GM21619 (cell line): ENCODE data around the gene PPP1R2.

Source experiments
- ATAC-seq: cut with Tn5 transposase; IDR thresholded peaks from one replicate; pipeline ENCODE4 v1.9.1; 2021; ENCODE audit not compliant: unreplicated experiment

PPP1R2 gene

DNA sequence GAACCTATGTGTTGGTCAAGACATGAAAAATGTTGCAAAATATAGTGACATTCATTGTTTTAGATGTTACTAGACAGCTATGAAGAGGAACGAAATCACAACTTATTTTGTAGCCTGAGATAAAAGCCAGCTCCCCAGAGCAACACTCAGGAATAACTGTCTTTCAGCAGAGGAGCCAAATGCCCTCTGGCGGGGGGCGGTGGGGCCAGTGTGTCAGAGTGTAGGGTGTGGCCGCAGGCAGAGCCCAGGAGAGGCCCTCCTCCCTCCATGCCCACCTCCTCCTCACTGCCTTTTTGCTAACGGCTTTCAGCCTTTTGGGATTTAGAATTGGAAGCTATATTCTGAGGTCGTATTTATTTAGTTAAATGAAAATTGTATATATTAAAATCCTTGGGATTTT lies 23.7 kb upstream of the PPP1R2 start:
- ATAC-seq, result no peak

GRCh38 chr3:195565716-195566115 lies 22.6 kb upstream of the PPP1R2 start:
- no peak for ATAC-seq

GRCh38 chr3:195563317-195563716 lies 20.2 kb upstream of the PPP1R2 start:
- ATAC-seq, result no peak

GRCh38 chr3:195559723-195560409 lies 16.7 kb upstream of the PPP1R2 start:
- no peak for ATAC-seq

DNA sequence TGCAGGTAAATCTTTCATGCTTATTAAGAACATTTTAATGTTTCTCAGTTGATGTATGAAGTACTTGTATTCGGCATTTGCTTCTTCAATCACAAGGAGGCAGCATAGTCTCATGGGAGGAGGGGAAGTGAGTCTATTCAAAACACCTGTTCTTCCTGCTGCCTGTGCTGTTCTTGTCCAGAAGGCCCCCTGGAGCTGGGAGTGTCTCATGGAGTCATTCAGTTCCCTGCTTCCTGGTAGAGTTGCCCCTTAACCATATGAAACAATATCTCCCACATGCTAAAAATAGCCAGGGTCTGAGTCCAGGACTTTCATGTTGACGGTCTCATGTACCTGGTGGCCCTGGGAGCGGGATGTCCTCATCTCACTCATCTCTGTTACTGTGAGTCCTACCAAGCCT lies 15.5 kb upstream of the PPP1R2 start:
- ATAC-seq, result peak; percentile 48

DNA sequence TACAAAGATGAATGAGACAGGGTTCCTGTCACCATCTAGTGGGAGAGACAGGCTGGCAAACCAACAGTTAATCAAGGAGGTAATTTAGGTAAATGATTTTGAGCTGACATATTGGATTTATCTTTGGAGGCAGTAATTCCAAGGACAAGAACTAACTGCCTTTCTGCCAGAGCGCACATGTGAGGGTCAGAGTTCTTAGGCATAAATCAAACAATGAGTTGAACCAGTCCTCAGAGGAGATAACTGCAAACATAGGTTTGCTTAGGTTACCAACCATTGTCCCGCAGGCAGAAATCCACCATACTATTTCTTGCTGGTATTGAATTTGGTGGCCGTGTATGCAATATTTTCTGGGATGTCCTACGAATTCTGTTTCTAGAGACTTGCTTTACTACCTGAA lies 14.2 kb upstream of the PPP1R2 start:
- no peak for ATAC-seq

GRCh38 chr3:195556390-195556789 lies 13.3 kb upstream of the PPP1R2 start:
- ATAC-seq, result no peak

- no peak for ATAC-seq
Measured at GRCh38 chr3:195555110-195555509, 12.0 kb upstream of the PPP1R2 start.

DNA sequence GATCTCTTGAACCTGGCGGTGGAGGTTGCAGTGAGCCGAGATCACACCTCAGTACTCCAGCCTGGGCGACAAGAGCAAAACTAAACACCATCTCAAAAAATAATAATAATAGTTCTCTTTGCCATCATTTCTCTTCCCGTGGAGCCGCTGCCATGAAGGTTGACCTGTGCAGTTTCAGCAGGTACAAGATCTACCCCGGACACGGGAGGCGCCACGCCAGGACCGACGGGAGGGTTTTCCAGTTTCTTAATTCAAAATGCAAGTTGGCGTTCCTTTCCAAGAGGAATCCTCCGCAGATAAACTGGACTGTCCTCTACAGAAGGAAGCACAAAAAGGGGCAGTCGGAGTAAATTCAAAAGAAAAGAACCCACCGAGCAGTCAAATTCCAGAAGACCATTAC lies 11.3 kb upstream of the PPP1R2 start:
- no peak for ATAC-seq

GRCh38 chr3:195553268-195553667 lies 10.1 kb upstream of the PPP1R2 start:
- ATAC-seq, result no peak

DNA sequence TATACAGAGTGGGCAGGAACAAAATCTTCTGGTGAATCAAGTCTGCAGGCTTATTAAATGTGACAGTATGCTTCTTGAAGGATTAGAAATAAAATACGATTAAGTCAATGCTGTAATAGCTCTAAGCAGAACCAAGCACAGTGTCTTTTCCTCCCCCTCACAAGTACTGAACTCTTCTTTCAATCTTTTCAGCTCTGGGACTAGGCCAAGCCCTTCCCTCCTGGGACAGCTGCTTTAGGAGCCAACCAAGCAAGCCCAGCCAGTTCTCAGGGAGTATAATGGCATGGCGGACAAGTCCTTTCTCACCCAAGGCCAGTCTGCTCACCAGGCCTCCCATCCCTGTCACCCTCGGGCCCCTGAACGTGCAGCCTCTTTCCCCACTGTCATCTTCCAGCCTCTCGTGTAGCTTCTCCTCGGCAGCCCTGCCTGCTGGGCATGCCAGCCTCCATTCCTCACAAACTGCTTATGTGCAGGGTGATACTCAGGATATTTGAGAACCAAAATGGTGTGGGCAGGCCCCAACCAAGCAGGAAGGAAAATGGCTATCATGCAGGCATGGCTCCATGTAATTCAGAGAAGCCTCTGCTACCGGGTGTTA lies 8.4 kb upstream of the PPP1R2 start:
- no peak for ATAC-seq

DNA sequence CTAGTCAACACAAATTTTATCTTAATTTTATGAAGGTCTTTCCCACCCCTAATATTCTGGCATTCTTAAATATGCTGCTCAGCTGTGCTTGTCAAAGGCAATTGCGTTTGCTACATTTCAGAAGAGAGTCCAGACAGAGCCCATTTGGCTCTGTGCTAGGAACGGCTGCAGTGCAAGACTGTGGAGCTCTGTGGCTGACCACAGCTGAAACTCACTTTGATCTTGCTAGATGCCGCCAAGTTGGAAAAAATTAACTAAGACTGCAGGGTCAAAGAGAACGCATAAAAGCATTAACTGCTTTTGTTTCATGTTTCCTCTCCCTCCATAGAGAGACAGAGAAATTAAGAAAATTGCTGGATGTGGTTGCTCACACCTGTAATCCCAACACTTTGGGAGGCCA lies 7.6 kb upstream of the PPP1R2 start:
- peak; percentile 40 for ATAC-seq

DNA sequence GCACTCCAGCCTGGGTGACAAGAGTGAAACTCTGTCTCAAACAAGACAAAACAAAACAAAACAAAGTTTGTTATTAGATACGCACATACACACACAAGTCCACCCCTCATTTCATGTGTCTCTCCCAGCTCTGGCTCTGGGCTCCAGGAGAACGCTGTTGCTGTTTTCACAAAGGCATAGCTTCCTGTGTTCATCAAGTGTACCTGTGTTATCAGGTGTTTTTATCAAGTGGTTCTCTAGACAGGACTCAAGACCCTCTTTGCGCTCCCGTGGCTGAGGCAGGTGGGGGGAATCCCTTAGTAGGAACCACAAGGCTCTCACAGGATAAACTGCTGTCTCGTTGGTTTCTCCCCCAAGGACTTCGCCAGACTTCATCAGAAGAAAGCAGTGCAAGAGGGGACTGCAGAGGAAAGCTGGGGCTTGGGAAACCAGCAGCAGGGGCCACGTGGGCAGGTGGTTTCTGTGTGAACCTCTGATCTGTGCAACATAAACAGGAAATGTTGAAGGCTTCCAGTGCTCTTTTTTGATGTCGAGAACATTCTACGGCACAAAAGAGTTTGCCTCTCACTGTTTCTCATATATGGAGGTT lies 6.9 kb upstream of the PPP1R2 start:
- ATAC-seq, result peak; percentile 67

DNA sequence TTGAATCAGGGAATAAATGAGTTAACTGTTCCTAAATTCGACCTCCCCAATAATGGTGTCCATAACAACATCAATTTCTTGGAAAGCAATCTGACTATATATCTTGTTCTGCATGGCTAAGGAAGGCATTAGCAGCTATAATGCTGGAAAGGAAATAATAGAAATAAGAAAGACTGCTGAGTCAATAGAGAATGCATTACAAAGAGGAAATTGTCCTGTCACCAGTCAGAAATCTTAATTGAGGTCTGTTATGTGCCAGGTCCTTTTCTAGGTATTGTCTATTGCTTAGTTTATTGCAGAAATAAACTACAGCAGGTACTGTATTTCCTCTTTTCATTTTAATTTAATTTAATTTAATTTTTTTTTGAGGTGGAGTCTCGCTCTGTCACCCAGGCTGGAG lies 5.9 kb upstream of the PPP1R2 start:
- ATAC-seq, result no peak

- ATAC-seq, result no peak
Measured at GRCh38 chr3:195548501-195548900, 5.4 kb upstream of the PPP1R2 start.

DNA sequence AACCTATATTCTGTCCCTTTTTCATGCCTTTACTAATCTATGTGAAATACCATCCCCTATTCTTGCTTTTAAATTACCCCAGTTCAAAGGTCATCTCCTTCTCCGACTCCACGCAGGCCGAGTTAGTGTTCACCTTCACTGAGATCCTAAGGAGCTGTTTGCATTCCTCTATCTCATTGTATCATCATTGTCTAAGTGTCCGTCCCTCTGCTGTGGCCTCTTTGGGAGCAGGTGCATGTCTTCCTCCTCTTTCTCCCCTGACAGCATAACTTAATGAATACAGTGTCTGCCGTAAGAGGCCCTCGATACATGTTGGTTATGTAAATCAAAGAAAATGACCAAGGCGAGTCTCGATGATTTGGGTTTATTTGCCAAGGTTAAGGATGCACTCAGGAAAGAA lies 4.9 kb upstream of the PPP1R2 start:
- ATAC-seq, result no peak

- ATAC-seq, result no peak
Measured at GRCh38 chr3:195546130-195546560, 3.0 kb upstream of the PPP1R2 start.

- no peak for ATAC-seq
Measured at GRCh38 chr3:195544634-195545033, 1.5 kb upstream of the PPP1R2 start.

DNA sequence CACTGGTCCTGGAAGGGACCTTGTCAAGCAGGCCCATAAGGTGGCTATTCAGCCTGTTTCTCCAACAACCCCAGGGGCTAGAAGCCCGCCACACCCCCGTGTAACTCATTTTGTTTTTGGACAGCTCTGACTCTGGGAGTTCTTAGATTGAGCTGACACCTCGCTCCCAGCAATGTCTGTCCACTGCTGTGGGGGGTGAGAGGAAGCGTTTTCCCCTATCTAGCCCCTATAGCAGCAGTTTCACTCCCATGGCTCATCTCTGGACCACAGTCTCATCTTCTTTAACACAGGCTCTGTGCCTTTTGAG lies 1.1 kb upstream of the PPP1R2 start:
- ATAC-seq, result no peak

DNA sequence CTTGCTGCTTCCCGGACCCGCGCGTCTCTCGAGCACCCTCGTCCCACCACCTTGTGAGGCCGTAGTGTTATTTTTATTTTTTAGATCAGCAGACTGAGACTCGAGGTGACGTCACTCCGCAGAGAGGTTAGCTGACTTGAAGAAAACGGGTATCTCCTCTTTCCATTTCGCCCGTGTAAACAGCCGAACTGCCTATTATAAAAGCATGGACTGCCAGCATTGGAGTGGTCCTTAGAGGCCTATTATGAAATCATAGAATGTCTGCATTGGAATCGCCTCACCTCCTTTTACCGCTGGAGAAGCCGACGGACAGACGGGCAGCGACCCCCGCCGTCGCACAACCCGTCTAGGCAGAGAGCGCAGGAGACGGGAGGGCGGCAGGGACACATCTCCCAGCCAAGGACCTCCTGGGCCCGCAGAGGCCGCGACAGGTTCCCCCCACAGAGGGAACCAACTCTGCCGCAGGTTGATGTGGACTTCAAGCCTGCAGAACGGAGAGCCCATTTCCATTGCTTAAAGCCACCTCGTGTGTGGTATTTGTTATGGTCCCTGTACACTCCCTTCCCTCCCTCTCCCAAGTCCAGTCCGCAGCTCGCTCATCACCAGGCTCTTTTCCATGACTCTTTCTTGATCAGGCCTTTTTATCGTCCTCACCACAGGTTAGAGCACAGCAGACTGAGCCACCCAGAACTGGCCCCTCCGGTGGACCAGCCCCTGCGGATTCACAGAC lies 540 bp upstream of the PPP1R2 start:
- peak; percentile 2 for ATAC-seq

GRCh38 chr3:195542316-195542697 lies 818 bp downstream of the PPP1R2 start:
- no peak for ATAC-seq

DNA sequence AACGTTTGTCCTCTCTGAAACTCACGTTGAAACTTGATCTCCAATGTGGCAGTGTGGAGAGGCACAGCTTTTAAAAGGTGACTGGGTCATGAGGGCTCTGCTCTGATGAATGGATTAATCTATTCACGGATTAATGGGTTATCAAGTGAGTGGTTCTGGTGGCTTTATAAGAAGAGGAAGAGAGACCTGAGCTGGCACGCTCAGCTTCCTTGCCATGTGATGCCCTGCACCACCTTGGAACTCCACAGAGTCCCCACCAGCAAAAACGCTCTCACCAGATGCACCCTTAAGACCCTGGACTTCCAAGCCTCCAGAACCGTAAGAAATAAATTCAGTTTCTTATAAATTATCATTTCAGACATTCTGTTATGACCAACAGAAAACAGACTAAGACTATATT lies 2.6 kb downstream of the PPP1R2 start:
- no peak for ATAC-seq
